Chondrocyte (in vitro differentiated cells): Measurements from ENCODE around the gene STON2. TPM values are rescaled to one million over a fixed set of nuclear protein-coding genes. Genes with fewer than 3 reads are reported as not detected.

ENCODE experiments used
- DNase-seq: peaks from one replicate; pipeline ENCODE4 v3.0.0; 2021; ENCODE audit warnings: mixed read lengths, low spot score
- H3K27ac Mint-ChIP-seq: one replicate; pipeline ENCODE4 v1.8.0; 2021; ENCODE audit warnings: mild to moderate bottlenecking, moderate library complexity, mixed read lengths; ENCODE audit not compliant: unreplicated experiment
- H3K27me3 Mint-ChIP-seq: 2 replicates; pipeline ENCODE4 v1.8.0; 2021; ENCODE audit warnings: low read depth, mixed read lengths
- H3K36me3 Mint-ChIP-seq: 2 replicates; pipeline ENCODE4 v1.8.0; 2021; ENCODE audit warnings: low read depth, mixed read lengths
- H3K4me1 Mint-ChIP-seq: 2 replicates; pipeline ENCODE4 v1.8.0; 2021; ENCODE audit warnings: low read depth, mild to moderate bottlenecking, mixed read lengths
- H3K4me3 Mint-ChIP-seq: one replicate; pipeline ENCODE4 v1.8.0; 2021; ENCODE audit warnings: mild to moderate bottlenecking, moderate library complexity, mixed read lengths; ENCODE audit not compliant: unreplicated experiment
- H3K9me3 Mint-ChIP-seq: 2 replicates; pipeline ENCODE4 v1.8.0; 2021; ENCODE audit warnings: low read depth, mixed read lengths
- CTCF ChIP-seq: fragments of 200-600 bp; sonication (generic); IDR thresholded peaks from 2 replicates; pipeline ENCODE4 v1.5.0; 2021; ENCODE audit warnings: antibody characterized with exemption, mild to moderate bottlenecking, moderate library complexity
- total RNA-seq: library from RNA; stranded (reverse); gene quantifications from 3 replicates; pipeline ENCODE4 v1.2.1, GENCODE V29; 2021

Gene STON2
- total RNA-seq, 1 donor from 2014 or later: not detected

DNA sequence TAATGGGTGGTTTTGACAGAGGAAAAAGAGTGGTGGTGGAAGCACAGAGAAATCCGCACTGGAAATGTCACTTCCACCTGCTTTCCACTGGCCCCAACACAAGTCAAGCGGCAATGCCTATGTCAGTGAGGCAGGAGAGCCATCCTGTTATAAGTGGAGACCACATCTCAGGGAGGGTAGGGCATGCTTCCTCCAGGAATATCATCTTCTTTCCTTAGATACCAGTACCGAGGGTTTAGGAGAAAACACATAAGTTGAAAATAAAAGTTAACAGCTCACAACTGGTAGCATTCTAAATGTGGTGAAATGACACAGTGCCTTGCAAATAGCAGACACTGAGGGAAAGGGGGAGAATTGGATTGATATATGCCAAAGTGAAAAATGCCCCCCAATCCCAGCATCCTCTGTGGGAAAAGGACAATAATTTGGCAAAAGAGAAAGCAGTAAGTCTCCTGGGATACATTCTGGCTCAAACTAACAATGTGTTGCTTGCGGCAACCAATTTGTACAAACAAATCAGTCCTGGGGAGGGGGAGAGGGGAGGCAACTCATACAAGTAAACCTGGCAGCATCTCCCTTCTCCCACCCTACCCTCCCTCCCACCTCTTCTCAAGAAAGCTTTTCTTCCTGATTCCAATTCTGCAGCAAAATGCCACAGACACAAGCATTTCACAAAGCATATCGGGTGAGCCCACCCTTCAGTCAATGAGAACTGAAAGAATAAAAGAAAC, 57.1 kb downstream of the STON2 start:
- no peak for TF ChIP-seq CTCF
- no peak overlapping the region for H3K27ac Mint-ChIP-seq
- H3K4me3 Mint-ChIP-seq: no peak overlapping the region
- DNase-seq: no peak
- no peaks in the 10 kb centered on the region for H3K4me1 Mint-ChIP-seq
- no peaks in the 10 kb centered on the region for H3K9me3 Mint-ChIP-seq
- H3K27me3 Mint-ChIP-seq: peaks cover 4% of the 10 kb centered on the region
- no peaks in the 10 kb centered on the region for H3K36me3 Mint-ChIP-seq

- TF ChIP-seq CTCF: no peak
- no peak overlapping the region for H3K4me3 Mint-ChIP-seq
- H3K9me3 Mint-ChIP-seq: no peaks in the 10 kb centered on the region
- no peaks in the 10 kb centered on the region for H3K36me3 Mint-ChIP-seq
- no peak overlapping the region for H3K27ac Mint-ChIP-seq
- peaks cover 5% of the 10 kb centered on the region for H3K27me3 Mint-ChIP-seq
- no peak for DNase-seq
- no peaks in the 10 kb centered on the region for H3K4me1 Mint-ChIP-seq
Observed at GRCh38 chr14:81341781-81342180, 58.3 kb downstream of the STON2 start.

DNA sequence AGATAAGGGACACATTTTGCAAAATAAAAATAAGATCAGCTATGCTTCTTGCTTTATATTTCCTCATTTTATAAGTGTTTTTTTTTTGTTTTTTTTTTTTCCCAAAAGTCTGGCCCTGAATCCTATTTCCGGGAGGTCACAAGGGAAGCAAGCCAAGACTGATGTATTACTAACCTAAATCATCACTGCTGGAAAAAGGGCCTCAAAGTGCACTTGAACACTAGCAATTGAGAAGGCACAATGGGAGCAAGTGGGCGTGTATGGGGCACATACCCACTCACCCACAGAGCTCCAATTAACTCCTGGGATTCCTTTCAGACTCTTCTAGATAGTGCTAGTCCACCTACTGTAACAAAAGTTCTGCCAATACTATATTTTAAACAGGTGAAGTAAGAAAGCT, 58.8 kb downstream of the STON2 start:
- DNase-seq: no peak
- no peaks in the 10 kb centered on the region for H3K9me3 Mint-ChIP-seq
- no peaks in the 10 kb centered on the region for H3K36me3 Mint-ChIP-seq
- peaks cover 9% of the 10 kb centered on the region for H3K27me3 Mint-ChIP-seq
- no peak overlapping the region for H3K4me3 Mint-ChIP-seq
- H3K27ac Mint-ChIP-seq: no peak overlapping the region
- H3K4me1 Mint-ChIP-seq: no peaks in the 10 kb centered on the region
- TF ChIP-seq CTCF: no peak

GRCh38 chr14:81340201-81340600, 59.9 kb downstream of the STON2 start:
- DNase-seq: no peak
- TF ChIP-seq CTCF: no peak
- H3K4me1 Mint-ChIP-seq: no peaks in the 10 kb centered on the region
- peaks cover 1% of the 10 kb centered on the region for H3K9me3 Mint-ChIP-seq
- no peak overlapping the region for H3K27ac Mint-ChIP-seq
- H3K27me3 Mint-ChIP-seq: peaks cover 9% of the 10 kb centered on the region
- no peak overlapping the region for H3K4me3 Mint-ChIP-seq
- H3K36me3 Mint-ChIP-seq: no peaks in the 10 kb centered on the region

GRCh38 chr14:81337073-81337472, 63.1 kb downstream of the STON2 start:
- no peak for TF ChIP-seq CTCF
- no peak for DNase-seq
- H3K36me3 Mint-ChIP-seq: no peaks in the 10 kb centered on the region
- no peaks in the 10 kb centered on the region for H3K4me1 Mint-ChIP-seq
- H3K27ac Mint-ChIP-seq: no peak overlapping the region
- H3K4me3 Mint-ChIP-seq: no peak overlapping the region
- H3K9me3 Mint-ChIP-seq: peaks cover 4% of the 10 kb centered on the region
- H3K27me3 Mint-ChIP-seq: peaks cover 12% of the 10 kb centered on the region
